GM21423 (cell line): ENCODE measurements around the gene NUDT15.
"Not testable (repeated sequence)": the region's sequence is repeated elsewhere in the genome, so short reads cannot be mapped to it uniquely, and the experiment has no call there.

Source experiments
- ATAC-seq: cut with Tn5 transposase; IDR thresholded peaks from one replicate; pipeline ENCODE4 v1.9.1; 2021; ENCODE audit warnings: mild to moderate bottlenecking, moderate library complexity; ENCODE audit not compliant: unreplicated experiment

NUDT15 gene

GRCh38 chr13:48040896-48041295 lies 3.4 kb downstream of the NUDT15 start:
- ATAC-seq, result no peak

- ATAC-seq, result no peak
Observed at GRCh38 chr13:48042894-48043293, 5.4 kb downstream of the NUDT15 start.

GRCh38 chr13:48043789-48044503 lies 6.4 kb downstream of the NUDT15 start:
- no peak for ATAC-seq

- ATAC-seq, result no peak
Observed at GRCh38 chr13:48050550-48050949, 13.0 kb downstream of the NUDT15 start.

- ATAC-seq, result no peak
Observed at GRCh38 chr13:48054601-48055000, 17.1 kb downstream of the NUDT15 start.

GRCh38 chr13:48055712-48056111 lies 18.2 kb downstream of the NUDT15 start:
- no peak for ATAC-seq

GRCh38 chr13:48058536-48058935 lies 21.0 kb downstream of the NUDT15 start:
- not testable (repeated sequence) for ATAC-seq

- not testable (repeated sequence) for ATAC-seq
Observed at GRCh38 chr13:48059951-48060350, 22.4 kb downstream of the NUDT15 start.

- no peak for ATAC-seq
Observed at GRCh38 chr13:48066310-48066989, 28.9 kb downstream of the NUDT15 start.

- no peak for ATAC-seq
Observed at GRCh38 chr13:48068036-48068435, 30.5 kb downstream of the NUDT15 start.

- no peak for ATAC-seq
Observed at GRCh38 chr13:48068952-48069351, 31.4 kb downstream of the NUDT15 start.

- ATAC-seq, result no peak
Observed at GRCh38 chr13:48069573-48069972, 32.0 kb downstream of the NUDT15 start.

- no peak for ATAC-seq
Observed at GRCh38 chr13:48070942-48071341, 33.4 kb downstream of the NUDT15 start.

GRCh38 chr13:48072304-48072703 lies 34.8 kb downstream of the NUDT15 start:
- no peak for ATAC-seq

- ATAC-seq, result no peak
Observed at GRCh38 chr13:48072787-48073186, 35.3 kb downstream of the NUDT15 start.

- ATAC-seq, result no peak
Observed at GRCh38 chr13:48074006-48074405, 36.5 kb downstream of the NUDT15 start.

GRCh38 chr13:48078251-48078656 lies 40.7 kb downstream of the NUDT15 start:
- ATAC-seq, result peak; percentile 98

GRCh38 chr13:48081739-48082138 lies 44.2 kb downstream of the NUDT15 start:
- ATAC-seq, result no peak

GRCh38 chr13:48086272-48086671 lies 48.7 kb downstream of the NUDT15 start:
- ATAC-seq, result no peak

- no peak for ATAC-seq
Observed at GRCh38 chr13:48093588-48093987, 56.1 kb downstream of the NUDT15 start.

GRCh38 chr13:48094404-48094780 lies 56.9 kb downstream of the NUDT15 start:
- ATAC-seq, result peak; percentile 8

GRCh38 chr13:48094781-48095502 lies 57.4 kb downstream of the NUDT15 start, which contains the start of gene MED4:
Gene MED4, minus strand, starts transcription at chr13:48095104. Its CDS starts 26 bp downstream, at chr13:48095078.
- peak; percentile 96 for ATAC-seq
